Fibroblast of skin of scalp (primary cell): ENCODE results near the gene ACTN4.

Experiments
- DNase-seq: peaks from one replicate; pipeline ENCODE4 v3.0.0-alpha.2; 2013

ACTN4 gene

DNA sequence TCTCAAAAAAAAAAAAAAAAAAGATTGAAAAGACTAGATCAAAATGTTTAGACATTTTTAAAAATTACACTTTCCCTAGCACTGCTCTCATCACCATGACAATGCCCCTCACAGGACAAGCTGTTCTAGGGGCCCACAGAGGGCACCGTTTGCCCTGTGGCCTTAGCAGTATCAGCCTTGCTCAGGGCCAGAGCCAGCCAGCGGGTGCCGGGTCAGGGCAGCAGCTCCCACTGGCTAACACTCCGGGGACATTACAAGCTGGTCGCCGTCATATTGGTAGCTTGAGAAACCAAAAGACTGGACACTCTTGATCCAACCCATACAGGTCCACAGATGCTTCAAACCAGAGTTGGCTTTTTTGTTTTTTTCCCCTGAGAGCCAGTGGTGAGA, 78.8 kb downstream of the ACTN4 start:
- no peak for DNase-seq

DNA sequence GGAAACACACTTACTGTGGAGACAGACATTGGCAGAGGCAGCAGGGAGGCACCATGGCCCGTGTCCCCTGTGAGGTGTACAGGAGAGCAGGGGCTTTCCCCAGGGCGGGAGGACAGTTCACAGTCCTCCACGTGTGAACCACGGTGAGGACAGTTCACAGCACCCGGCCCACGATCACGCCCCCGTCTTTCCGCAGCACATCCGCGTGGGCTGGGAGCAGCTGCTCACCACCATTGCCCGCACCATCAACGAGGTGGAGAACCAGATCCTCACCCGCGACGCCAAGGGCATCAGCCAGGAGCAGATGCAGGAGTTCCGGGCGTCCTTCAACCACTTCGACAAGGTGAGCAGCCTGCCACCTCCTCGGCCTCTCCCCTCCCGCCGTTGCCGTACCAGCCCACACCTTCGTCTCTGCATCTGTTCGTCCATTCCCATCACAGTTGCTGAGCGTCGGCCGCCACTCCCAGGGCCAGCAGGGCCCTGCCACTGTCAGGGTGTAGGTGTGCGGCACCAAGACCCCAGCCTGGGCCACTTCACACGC, 79.4 kb downstream of the ACTN4 start:
- DNase-seq: no peak

DNA sequence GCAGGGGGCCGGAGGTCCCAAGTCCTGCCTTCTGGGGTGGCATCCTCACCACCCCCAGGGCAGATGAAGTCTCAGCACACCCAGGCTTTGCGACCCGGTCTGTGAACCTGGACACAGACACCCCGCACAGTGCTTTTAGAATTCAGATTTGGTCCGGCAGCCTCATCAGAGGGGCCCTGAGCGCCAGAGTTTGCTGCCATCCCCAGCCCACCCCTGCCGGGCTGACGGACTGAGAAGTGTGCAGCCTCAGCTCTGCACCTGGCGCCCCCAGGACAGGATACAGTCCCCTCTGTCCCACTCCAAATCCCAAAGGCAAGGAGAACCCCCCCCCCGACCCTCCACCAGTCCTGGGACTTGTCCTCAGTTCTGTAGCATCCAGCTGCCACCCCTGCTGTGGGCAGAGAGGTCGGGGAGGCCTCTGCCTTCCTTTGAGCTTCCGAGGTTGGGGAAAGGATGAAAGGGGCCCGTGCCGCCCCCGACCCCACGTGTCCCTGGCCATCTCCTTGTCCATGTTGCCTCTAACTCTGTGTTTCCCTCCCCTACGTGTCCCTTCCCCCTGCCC, 79.9 kb downstream of the ACTN4 start:
- no peak for DNase-seq

DNA sequence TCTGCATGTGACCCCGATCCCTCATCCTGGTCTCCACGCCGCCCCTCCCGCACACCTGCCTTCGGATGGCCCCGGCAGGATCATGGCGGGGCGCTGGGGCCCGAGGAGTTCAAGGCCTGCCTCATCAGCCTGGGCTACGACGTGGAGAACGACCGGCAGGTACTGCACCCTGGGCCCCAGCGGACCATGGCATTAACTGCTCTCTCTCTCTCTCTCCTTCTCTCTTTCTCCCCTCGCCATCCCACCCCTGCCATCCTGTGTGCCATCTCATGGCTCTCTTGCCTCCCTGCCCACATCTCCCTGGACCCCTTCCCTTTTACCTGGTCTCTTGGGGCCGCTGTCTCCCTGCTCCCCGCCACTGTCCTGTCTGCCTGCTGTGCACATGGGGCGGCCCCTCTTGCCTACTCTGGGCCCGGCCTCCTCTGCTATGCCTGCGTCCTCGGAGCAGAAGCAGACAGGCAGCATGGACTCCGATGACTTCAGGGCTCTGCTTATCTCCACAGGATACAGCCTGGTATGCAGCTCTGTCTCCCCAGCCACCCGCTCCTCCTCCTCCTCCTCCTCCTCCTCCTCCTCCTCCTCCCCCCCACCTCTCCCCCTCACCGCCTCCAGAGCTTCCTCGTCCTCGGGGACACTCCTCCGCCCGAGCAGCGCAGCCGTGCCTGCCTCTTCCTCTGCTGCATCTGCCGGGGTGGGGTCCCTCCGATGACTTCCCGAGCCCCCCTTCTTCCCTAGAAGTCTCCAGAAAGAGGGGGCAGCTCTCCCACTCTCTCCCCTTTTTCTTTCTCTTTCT, 80.6 kb downstream of the ACTN4 start:
- peak; percentile 33 for DNase-seq

DNA sequence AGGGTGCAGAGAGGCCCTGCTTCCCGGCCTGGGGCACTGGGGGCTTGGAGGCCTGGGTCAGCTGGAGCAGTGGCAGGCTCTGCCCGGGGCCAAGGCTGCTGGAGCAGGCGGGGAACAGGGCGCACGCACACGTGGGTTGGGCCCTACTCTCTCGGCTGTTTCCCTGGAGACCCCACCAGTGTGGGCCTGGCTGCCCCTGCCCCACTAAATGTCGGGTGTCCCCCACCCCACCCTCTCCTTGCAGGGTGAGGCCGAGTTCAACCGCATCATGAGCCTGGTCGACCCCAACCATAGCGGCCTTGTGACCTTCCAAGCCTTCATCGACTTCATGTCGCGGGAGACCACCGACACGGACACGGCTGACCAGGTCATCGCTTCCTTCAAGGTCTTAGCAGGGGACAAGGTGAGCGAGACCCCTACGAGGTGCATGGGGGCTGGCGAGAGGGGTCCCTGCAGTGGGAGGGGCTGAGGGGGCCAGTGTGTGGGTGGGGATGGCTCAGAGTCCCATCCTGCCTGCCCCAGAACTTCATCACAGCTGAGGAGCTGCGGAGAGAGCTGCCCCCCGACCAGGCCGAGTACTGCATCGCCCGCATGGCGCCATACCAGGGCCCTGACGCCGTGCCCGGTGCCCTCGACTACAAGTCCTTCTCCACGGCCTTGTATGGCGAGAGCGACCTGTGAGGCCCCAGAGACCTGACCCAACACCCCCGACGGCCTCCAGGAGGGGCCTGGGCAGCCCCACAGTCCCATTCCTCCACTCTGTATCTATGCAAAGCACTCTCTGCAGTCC, 81.5 kb downstream of the ACTN4 start:
- DNase-seq: no peak

DNA sequence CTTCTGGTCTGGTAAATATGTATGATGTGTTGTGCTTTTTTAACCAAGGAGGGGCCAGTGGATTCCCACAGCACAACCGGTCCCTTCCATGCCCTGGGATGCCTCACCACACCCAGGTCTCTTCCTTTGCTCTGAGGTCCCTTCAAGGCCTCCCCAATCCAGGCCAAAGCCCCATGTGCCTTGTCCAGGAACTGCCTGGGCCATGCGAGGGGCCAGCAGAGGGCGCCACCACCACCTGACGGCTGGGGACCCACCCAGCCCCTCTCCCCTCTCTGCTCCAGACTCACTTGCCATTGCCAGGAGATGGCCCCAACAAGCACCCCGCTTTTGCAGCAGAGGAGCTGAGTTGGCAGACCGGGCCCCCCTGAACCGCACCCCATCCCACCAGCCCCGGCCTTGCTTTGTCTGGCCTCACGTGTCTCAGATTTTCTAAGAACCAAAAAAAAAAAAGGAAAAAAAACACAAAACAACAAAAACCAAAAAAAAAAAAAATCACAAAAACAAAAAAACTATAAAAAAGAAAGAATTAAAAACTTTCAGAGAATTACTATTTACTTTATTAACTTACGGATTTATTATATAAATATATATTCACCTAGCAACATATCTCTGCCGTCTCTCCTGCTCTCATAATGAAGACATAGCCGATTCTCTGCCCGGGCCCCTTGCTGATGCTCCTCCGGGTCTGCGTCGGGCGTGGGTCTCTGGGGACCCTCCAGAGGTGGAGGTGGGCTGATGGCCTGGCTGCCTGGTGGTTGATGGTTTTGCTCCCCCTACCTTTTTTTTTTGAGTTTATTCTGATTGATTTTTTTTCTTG, 82.4 kb downstream of the ACTN4 start:
- DNase-seq: peak; percentile 65

DNA sequence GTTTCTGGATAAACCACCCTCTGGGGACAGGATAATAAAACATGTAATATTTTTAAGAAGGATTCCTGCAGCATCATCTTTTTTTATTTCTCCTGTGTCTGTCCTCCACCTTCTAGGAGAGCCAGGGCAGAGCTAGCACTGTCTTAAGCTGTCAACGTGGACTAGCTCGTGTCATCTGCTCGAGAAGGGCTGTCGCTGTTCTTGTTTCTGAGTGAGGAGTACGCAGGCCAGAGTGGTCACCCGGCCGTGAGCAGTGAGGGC, 83.0 kb downstream of the ACTN4 start:
- DNase-seq: no peak

DNA sequence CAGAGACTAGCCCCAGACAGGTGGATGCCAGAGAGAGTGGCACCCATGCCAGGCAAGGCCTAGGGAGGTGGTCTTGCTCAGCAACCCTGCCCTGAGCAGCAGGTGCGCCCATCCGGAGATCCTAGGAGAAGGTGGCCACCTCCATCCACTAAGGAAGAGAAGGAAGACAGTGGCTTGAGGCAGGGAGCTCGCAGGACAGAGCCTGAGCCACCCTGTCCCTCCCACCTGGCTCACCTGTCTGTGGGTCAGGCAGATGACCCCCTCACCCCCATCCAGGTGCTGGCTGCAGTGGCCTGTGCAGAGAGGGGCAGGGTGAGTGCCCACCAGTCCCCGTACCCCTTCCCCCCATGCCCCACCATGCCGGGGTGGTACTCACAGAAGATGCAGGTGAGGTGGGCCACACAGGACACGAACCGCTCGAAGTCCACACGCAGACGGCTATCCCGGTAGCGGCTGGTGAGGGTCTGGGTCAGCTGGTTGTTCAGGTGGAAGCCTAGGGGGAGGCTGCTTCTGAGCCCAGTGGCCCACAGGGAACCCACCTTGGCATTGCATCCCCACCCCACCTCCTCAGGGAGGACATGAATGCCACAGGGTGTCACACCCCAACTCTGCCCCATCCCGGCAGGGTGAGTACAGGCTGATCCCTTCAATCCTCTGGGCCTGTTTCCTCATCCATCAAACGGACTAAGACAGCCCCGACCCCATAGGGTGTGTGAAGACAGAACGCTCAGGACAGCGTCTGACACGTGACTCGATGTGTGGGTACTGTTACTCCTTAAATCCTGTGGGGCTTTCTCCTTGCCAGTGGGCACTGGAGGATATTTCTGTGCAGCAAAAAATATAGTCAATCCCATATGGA, 83.5 kb downstream of the ACTN4 start:
- DNase-seq: no peak

DNA sequence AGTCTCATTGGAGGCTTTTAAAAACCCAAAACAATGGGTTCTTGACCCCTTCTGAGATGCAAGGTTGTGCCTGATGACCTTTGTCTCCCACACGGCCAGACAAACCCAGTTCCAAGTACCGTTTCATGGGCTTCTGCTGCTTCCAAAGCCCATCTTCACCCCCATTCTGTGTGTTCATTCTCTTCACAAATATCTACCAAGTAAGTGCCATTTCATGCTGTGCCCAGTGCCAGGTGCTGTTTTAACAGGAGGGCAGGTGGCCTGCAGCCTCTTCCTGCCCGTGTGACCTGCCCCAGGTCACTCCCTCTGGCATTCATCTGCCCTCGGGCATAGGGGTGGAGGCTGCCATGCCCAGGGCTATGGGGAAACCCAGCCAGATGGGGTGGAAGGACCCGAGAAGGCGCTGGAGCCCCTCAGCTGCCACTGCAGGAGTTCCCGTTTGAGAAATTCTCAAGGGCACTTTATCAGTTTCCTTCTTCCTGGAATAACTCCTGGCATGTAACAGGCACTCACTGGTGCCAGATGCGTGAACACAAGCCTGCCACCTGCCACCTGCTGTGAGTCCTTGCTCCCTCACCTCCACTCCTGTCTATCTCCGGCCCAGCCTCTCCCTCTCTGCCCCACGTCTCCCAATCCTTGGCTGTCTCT, 84.3 kb downstream of the ACTN4 start:
- DNase-seq: no peak

DNA sequence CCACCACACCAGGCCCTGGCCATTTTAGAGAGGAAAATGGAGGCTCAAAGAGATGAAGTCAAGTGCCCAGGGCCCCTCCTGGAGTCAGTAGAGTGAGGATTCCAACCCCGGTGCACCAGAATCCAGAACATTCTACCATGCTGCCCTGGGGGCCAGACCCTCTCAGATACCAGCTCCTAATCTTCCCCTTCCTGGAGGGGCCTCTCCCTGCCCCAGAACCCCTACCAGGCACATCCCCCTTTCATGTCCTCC, 85.7 kb downstream of the ACTN4 start:
- DNase-seq: no peak

DNA sequence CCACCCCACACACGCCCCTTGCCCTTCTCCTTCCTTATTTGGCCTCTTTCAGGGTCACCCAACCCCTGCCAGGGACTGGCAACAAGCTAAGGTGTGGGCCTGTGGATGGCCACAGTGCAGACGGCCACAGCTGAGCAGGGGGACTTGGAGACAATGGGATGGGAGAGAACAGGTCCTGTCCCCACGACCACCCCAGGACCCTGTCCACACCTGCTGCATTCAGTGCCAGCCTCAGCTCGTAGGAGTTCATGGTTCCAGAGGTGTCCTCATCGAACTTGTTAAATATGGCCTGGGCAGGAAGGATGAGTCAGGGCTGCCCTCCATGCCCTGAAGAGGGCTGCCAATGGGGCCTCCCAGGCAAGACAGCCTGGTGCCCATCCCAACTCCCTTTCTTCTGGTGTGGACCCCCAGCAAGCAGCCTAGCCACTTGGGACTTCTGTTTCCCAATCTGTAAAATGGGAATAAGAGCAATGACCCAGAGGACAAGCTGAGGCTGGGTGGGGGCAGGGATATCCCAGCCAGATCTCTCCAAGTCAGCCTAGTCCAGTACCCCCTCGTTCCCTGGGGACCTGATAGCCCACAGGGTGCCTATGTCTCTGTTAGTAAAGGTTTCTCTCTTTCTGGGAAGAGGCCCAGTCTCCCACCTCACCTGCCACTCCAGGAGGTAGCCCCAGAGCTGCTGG, 86.2 kb downstream of the ACTN4 start:
- DNase-seq: peak; percentile 25

DNA sequence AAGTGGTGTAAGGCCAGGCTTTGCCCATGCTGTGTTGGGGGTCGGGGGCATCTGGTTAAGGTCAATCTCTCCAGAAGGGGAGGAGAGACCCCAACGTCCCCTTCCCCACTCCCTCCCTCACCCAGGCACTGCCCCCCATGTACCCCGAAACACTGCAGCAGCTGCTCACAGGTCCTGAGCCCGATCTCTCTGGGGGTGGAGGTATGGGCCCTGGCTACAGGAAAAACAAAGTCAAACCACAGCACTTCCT, 86.7 kb downstream of the ACTN4 start:
- no peak for DNase-seq

DNA sequence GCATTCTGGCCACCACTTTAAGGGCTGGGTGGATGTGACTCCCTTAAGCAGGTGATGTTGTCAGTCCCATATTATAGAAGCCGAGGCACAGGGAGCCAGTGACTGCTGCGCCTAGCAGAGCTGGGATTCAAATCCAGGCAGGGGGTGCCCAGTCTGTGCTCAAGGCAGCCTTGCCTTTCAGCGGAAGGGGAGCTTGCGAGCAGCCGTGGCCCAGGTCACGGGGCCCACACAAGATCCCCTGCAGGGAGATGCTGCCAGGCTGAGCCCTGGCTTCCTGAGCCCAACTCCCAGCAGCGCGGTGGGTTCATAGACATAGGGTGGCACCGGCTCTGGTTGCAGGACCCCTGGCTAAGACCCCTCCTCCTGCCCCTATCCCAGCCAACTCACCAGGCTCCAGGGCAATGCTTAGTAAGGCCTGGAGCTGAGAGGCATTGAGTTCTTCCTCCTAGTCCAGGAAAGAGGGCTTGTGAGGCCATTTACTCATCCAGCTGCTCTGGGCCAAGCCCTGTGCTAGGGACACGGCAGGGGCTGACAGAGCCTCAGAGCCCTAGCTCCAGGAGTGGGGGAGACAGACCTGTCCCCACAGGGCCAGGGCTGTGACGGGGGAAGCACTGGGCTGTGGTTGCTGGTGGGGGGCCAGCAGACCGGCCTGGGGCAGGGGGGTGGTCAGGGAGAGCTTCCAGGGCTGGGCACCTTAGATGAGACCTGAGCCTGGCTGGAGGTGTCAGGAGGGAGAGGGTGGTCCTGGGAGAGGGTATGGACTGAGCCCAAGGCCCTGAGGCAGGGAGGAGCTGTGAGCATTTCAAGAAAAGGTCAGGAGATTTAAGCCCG, 87.2 kb downstream of the ACTN4 start:
- DNase-seq: peak; percentile 39

DNA sequence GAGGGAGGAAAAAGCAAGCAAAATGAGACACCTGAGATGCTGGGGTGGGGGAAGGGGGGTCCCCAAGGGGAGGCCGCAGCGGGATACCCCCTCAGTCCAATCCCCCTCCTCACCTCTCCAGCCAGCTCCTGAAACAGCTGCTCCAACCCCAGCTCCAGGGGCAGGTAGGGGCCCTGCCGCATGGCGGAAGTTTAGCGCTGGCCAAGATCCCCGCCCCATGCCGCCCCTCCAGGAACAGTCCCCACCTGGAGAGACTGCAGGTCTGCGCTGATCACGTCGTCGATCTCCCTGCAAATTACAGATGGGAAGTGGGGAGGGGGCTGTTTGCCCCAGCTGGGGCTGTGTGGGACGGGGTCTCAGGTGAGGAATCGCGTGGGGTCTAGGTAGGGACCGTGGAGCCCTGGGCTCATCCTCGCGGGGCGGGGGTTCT, 87.8 kb downstream of the ACTN4 start:
- DNase-seq: no peak

DNA sequence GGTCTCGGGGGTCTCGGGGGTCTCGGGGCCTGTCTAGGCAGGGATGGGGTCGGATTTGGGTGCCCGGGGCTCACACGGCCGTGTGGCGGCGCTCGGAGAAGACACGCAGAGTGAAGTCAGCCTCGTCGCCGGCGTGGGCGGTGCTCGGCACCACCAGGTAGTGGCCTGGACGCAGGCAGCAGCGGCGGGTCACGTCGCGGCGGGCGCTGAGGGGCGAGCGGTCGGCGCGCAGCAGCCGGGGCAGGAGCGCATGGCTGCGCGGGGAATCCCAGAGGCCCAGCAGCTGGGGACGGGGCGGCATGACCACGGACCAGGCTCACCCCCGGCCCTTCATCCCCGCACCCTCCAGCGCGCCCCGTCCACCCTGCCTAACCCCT, 88.6 kb downstream of the ACTN4 start:
- DNase-seq: no peak

DNA sequence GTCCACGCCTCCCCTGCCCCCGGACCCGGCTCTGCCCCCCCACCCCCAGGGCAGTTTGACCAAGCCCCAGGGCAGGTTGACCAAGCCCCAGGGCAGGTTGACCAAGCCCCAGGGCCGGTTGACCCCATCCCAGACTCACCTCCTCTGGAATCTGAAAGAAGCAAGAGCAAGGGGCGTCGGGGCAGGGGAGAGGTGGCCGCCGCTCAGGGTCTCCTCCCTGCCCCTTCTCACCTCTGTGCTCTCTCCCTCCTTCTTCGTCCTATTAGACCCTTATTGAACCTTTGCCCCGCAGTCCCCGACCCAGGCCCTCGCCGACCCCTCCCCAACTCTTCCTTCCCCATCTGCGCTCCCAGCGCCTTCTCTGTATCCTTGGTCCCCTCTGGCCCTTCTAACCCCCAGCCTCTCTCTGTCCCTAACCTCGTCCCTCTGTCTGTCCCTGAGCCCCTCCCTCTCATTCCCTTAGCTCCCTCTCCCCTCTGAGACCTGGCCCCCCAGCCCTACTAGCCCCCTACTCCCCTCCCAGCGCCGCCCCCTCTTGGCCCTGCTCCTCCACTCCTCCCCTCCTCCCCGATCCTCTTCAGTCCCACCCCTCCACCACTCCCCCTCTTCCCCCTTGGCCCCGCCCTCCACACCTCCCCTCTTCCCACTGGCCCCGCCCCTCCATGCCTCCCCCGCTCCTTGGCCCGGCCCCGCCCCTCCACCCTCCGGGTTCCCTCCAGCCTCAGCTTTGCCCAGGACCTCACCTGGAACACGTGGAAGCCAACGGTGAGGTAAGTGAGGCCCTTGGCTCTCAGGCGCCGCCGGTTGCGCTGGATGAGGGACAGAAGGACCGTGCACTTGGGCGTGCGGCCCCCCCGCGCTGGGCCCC, 89.2 kb downstream of the ACTN4 start:
- DNase-seq: peak; percentile 52

DNA sequence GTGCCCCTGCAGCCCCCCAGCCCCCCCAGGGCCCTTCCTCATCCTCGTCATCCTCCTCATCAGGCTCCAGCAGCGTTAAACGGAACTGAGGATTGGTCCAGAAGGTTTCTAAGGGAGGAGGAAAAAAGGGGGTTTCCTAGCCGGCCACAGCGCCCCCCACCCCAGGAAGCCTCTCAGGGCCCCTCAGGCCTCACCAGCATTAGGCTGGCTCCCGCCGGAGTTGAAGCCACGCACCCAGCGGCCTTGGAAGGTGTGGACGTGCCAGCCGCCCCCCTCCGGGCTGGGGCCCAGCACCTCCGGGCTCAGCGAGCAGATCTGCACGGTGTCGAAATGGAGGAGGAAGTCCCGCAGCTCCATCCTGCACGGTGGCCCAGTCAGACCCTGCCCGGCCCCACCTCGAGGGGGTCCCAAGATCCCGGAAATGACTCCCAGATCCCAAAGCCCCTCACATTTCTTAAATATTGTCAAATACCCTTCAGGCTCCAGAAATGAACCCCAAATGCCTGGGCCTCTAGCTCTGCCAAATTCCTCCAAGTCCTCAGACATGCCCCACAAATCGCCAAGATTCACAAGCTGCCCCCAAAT, 89.9 kb downstream of the ACTN4 start:
- DNase-seq: no peak

DNA sequence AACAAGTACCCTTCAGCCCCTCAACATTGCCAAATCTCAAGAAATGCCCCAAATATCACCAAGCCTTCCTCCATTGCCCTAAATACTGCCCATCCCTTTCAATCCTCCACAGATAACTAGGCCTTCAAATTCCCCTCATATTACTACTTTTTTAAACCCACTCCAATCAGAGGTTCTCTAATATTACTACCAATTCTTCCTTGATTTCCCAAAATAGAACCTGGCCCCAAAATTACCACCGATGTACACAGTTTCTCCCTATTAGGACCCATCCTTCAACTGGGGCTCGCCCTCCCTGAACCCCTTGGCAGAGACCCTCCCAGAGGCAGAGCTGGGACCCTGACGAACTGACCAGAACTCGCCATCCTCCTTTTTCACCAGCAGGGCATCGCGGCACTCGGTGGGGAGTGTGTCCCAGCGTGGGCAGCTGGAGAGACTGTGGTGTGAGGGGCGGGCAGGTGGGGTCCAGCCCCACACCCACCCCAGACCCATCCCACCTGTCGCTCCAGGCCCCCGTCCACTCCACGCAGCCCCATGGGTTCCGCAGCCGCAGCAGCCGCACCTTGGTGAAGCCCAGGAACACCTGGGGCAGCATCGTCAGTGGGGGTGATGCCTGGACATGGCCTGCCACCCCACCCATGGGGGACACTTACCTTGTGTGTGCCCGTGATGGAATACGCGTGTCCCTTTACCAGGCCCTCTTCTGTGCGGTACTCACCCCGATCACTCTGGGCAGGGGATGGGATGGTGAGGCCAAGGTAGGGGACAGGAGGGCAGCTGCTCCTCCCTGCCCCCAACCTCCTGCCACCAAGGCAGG, 90.7 kb downstream of the ACTN4 start:
- no peak for DNase-seq
